Lung microvascular endothelial cell (primary cell): ENCODE data around the gene SLC1A2. TPM values are rescaled to one million over a fixed set of nuclear protein-coding genes. Genes with fewer than 3 reads are reported as not detected.
A peak's percentile ranks its signal among the peaks of the same experiment; 100 is the strongest.

Experiments
- DNase-seq, 2 donors: peaks; one replicate each; pipeline versions ENCODE4 v3.0.0 to v3.0.0-alpha.2; 2010; ENCODE audit warnings: low read depth in 2 of 2
- total RNA-seq: library from RNA; depleted of rRNA; stranded (reverse); fragments of >200 nt; gene quantifications from 2 replicates; pipeline ENCODE4 v1.2.1, GENCODE V29; 2014

Gene SLC1A2
- total RNA-seq, 1 donor from 2014 or later = not detected

DNA sequence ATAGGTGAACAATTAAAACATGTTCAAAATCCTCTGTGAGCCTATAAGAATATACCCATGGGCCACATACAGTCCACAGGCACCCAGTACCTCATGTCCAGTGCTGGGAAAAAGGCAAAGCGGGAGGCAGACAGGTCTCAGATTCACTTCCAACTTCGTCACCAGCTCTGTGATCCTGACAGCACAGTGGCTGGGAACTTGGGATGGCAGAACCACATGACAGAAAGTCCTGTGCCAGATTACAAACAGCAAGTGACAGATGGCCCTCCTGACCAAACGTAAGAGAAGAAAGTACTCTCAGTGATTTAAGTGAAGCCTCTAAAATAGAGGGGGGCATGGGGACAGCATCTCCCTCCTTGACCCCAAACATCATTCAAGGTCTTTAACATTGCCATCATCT is 5.8 kb downstream of the SLC1A2 start:
- DNase-seq = no peak

DNA sequence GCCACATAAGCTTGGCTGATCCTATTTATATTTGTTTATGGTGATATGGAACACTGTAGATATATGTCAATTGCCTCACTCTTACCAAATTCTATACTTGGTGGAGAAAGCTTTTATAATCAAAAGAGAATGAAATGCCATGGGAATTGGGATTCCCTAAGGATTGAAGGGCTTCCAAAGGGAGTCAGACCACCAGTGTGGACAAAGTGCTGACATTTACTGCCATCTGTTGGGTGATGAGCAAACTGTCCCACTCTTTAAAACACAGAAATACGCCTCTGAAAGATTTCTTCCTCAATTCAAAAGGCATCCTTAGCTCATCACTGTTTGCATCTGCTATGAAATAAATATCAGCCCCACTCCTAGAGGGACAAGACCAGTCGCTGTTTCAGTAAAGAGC is 7.1 kb downstream of the SLC1A2 start:
- peak in 1 of 2 donors; percentile 29 for DNase-seq

- no peak for DNase-seq
Observed at GRCh38 chr11:35407041-35407440, 12.3 kb downstream of the SLC1A2 start.

DNA sequence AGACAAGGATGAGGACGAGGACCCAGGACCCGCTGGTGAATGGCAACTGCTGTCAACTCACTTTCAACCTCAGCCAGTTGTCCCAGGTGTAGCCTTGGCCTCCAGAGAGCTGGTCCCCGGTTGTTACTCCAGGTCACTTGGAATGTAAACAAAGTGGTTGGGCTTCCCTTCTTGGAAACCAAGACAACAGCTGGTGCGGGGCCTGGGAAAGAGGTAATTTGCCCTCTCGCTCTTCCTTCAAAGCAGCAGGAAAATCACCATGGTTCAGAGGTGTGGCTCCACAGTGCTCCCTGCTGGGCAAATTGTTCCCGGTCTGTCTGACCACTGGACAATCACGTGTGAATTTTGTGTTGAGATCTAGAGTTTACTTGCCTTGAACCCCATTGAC is 15.0 kb downstream of the SLC1A2 start:
- peak; percentile 42 to 48 for DNase-seq

- no peak for DNase-seq
Observed at GRCh38 chr11:35403765-35404387, 15.5 kb downstream of the SLC1A2 start.

DNA sequence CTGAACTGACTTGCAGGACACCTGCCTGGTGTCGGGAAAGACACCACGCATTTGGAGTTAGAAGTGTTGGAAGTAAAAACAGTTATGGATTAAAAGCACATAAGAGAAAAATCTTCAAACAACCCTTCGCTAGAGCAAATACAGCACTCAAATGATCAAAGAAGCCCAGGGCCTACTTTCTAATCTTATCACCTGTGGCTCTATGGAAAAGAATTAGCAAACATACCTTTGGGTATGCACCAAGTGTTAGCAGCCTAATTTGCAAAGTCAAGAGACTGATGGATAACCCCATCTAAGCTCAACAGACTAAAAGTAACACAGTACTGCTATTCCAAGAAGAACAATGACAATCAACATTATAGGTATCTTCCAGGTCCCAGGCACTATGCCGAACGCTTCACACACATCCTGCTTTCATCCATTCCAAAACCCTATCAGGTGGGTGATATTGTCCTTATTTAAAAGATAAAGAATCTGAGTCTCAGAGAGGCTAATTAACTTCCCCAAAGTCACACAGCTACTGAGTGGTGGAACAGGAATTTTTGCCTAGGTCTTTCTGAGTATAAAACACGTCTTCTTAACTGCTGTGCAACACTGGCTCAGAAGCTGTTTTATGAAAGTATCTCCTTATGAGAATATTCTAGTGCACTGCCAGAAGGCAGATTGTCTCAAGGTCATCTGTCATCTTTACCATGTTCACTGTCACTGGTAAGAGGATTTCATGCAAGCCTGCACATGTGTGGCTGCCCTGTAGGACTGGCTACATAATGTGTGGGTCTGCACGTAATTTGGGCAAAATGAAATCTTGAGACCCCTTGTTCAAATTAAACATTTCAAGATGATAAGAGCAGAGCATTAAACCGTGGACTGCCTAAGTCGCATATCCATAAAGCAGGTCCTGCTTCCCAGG is 16.4 kb downstream of the SLC1A2 start:
- DNase-seq = no peak

- DNase-seq = no peak
Observed at GRCh38 chr11:35398881-35399280, 20.5 kb downstream of the SLC1A2 start.

DNA sequence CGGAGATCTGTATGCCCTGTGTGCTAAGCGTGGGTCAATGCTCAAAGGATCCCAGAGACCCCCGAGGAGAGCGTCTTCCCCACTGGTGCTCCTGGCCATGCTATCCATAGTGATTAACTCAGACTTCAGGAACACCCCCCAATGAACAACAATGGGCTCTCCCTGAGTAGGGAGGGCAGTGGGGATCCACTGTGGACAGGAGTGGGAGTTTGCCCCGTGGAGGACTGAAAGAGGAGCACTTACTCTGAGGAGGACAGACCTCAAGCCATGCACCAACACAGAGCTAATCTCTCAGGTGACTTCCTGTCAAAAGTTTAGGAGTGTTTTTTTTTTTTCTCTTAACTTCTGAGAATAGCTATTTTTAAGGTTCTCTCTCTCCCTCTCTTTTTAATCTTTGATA is 24.4 kb downstream of the SLC1A2 start:
- DNase-seq = no peak

- DNase-seq = no peak
Observed at GRCh38 chr11:35393098-35393497, 26.3 kb downstream of the SLC1A2 start.

- peak; percentile 68 to 75 for DNase-seq
Observed at GRCh38 chr11:35391922-35392688, 27.3 kb downstream of the SLC1A2 start.

- peak; percentile 26 for DNase-seq
Observed at GRCh38 chr11:35390737-35391682, 28.3 kb downstream of the SLC1A2 start.

DNA sequence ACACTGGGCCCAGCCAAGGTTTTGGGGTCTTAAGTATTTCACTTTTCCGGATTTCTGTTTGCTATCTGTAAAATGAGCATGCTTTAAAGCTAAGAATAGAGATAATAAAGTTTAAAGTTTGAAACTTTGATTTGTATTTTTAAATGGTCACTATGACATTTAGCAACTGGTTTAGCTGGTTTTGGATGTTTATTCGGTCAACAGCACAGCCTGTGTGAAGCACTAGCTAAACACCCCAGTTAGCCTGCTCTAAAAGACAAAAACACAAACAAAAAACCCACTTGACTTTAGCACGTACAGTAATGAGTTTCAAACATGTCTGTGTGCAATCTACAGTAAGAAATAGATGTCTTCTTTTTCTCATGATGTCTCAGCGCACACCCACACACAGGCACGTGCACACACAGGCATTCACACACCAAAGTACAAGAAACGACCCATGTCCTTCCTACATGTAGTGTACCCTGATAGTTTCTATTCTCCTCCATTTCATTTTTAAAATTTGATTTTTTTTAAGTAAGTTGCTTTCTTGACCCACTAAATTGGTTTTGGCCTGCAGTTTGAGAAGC is 29.4 kb downstream of the SLC1A2 start:
- DNase-seq = no peak

GRCh38 chr11:35389112-35389511 is 30.2 kb downstream of the SLC1A2 start:
- no peak for DNase-seq

GRCh38 chr11:35388061-35388460 is 31.3 kb downstream of the SLC1A2 start:
- DNase-seq = no peak

- peak in 1 of 2 donors; percentile 42 for DNase-seq
Observed at GRCh38 chr11:35387111-35387982, 32.0 kb downstream of the SLC1A2 start.

DNA sequence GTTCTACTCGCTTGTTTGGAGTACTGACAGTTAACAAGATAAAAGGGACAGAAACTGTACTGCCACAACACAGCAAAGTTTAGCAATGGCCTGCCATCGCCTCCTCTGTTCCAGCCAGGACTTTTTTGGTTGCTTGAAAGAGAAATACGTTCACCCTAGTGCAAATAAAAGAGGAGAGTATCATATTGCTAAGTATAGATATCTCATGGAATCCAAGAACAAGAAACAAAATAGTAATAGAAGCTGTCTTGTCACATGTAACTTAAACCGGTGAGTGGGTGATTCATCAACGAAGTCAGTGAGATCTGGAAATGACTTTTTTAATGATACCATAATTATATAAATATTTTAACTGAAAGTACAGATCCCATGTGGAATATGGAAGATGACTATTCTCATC is 35.4 kb downstream of the SLC1A2 start:
- no peak for DNase-seq

GRCh38 chr11:35381709-35382322 is 37.5 kb downstream of the SLC1A2 start:
- no peak for DNase-seq

GRCh38 chr11:35380603-35381002 is 38.8 kb downstream of the SLC1A2 start:
- no peak for DNase-seq

GRCh38 chr11:35377262-35377661 is 42.1 kb downstream of the SLC1A2 start:
- DNase-seq = no peak
